GM15510 (cell line): Measurements from ENCODE around the gene C5orf63.

Experiments used
- POLR2A ChIP-seq: IDR thresholded peaks from 3 replicates; pipeline ENCODE4 v1.6.1; 2011; ENCODE audit warnings: borderline replicate concordance; ENCODE audit not compliant: insufficient read length; ENCODE audit errors: extremely low read depth

The C5orf63 gene

GRCh38 chr5:127072861-127073846 is at the start of gene C5orf63:
Gene C5orf63 (minus strand): TSS chr5:127073502. CDS start chr5:127058995, 14,507 bp downstream.
- TF ChIP-seq POLR2A = peak; percentile 80

GRCh38 chr5:127112347-127112864 is 39.1 kb upstream of the C5orf63 start:
- TF ChIP-seq POLR2A = no peak

GRCh38 chr5:127111112-127111511 is 37.8 kb upstream of the C5orf63 start:
- no peak for TF ChIP-seq POLR2A

GRCh38 chr5:127101935-127102334 is 28.6 kb upstream of the C5orf63 start:
- TF ChIP-seq POLR2A = no peak

GRCh38 chr5:127101533-127101932 is 28.2 kb upstream of the C5orf63 start:
- TF ChIP-seq POLR2A = no peak

GRCh38 chr5:127098241-127098640 is 24.9 kb upstream of the C5orf63 start:
- no peak for TF ChIP-seq POLR2A

- TF ChIP-seq POLR2A = no peak
Observed at GRCh38 chr5:127097278-127097677, 24.0 kb upstream of the C5orf63 start.

GRCh38 chr5:127096328-127096993 is 23.2 kb upstream of the C5orf63 start:
- no peak for TF ChIP-seq POLR2A

- TF ChIP-seq POLR2A = no peak
Observed at GRCh38 chr5:127094161-127094814, 21.0 kb upstream of the C5orf63 start.

- no peak for TF ChIP-seq POLR2A
Observed at GRCh38 chr5:127092690-127093089, 19.4 kb upstream of the C5orf63 start.

- no peak for TF ChIP-seq POLR2A
Observed at GRCh38 chr5:127089191-127089590, 15.9 kb upstream of the C5orf63 start.

- TF ChIP-seq POLR2A = no peak
Observed at GRCh38 chr5:127088251-127088650, 14.9 kb upstream of the C5orf63 start.

GRCh38 chr5:127086589-127086988 is 13.3 kb upstream of the C5orf63 start:
- TF ChIP-seq POLR2A = no peak

- no peak for TF ChIP-seq POLR2A
Observed at GRCh38 chr5:127085796-127086195, 12.5 kb upstream of the C5orf63 start.

GRCh38 chr5:127085371-127085770 is 12.1 kb upstream of the C5orf63 start:
- no peak for TF ChIP-seq POLR2A

GRCh38 chr5:127084656-127085055 is 11.4 kb upstream of the C5orf63 start:
- no peak for TF ChIP-seq POLR2A

GRCh38 chr5:127083711-127084110 is 10.4 kb upstream of the C5orf63 start:
- TF ChIP-seq POLR2A = no peak
